ENCODE data around the gene HLA-DPA1. TPM values are rescaled to one million over a fixed set of nuclear protein-coding genes. Genes with fewer than 3 reads are reported as not detected.
"Not testable (repeated sequence)": the region's sequence is repeated elsewhere in the genome, so short reads cannot be mapped to it uniquely, and the experiment has no call there.

The HLA-DPA1 gene
- total RNA-seq, 8 experiments from 2014 or later = 0.09 to 6.9 (median 0.40) TPM

DNA sequence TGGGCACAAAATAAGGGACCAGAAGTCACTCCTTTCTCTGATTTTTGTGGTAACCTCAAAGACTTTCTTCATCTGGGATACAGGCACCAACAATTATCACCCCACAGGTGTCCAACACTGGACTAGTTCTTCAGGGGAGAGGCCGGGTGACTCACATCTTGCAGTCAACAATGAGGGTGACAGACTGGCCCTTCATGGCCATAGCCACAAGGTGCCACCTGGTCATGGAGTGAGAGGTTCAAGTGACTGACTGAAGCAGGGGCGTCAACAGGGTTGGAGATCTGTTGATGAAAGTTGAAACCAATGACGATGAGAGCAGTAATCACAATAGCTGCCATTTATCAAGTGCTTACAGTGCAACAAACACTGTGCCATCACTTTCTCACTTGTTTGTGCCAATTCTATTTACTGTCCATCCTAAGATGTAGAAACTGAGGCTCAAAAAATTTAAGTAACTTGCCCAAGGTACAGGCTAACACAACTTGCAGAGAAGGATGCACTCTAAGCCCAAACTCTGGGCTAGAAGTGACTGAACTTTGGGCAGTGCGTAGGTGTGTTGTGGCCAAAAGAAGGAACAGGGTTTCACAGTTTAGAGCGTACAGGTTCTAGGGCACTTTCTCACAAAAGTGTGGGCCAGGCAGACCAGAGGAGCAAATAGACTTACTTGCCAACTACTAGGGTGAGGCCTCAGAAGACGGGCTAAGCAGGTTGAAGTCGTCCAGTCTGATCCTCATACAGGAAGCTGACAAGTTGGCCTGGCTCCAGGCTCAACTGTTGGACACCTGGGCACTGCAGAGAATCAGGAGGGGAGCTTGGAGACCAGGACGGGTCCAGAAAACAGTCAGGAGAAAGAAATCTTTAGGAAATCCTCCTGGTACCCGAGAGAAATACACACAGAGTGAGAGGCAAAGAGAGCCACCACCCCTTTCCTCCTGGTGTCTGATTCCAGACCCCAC is 32.7 kb upstream of the HLA-DPA1 start:
- Histone ChIP-seq H3K4me1 (replicated peaks in 1 of 2) (no peaks in the 10 kb centered on the region), H3K27ac (no peak overlapping the region), H3K4me3 (no peak overlapping the region)
- no peak for ATAC-seq (replicated peaks in 6 of 8)
- in situ Hi-C loops (cut with MboI; ENCODE audit: low pct_unique_long_range_greater_than_20kb in 2 of 9, low sequenced_read_pairs in 9 of 9, unreplicated experiment in 9 of 9) = loop anchor here in 2 of 9 experiments (25.0 kb wide), 1 partner anchor 131 kb away; no protein-coding TSS in a partner anchor
- WGBS, 10 experiments = 12 to 69% (median 48%) methylated on average over 2 to 8 of the region's 9 CpGs; no CpG with 5 or more reads in 1 of the 10 experiments

DNA sequence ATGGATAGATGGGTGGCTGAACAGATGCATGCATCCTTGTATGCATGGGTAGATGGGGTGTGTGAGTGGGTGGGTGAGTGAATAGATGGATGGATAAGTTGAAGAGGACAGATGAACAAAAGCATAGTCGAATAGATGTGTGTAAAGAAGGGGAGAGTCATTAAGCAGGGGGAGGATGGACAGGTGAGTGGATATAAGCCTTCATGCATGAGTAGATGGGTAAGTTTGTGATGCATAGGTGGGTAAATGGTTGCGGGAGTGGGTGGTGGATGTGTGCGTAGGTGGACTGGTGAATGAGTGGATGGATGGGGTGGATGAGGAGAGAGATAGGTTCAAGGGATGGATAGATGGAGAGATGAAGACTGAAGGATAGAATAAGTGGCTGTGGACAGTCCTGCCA is 31.9 kb upstream of the HLA-DPA1 start:
- in situ Hi-C loops (cut with MboI; ENCODE audit: low pct_unique_long_range_greater_than_20kb in 2 of 9, low sequenced_read_pairs in 9 of 9, unreplicated experiment in 9 of 9) = loop anchor here in 2 of 9 experiments (25.0 kb wide), 1 partner anchor 132 kb away; no protein-coding TSS in a partner anchor
- no peaks in the 10 kb centered on the region for H3K4me1 ChIP-seq (replicated peaks in 1 of 2)
- no peak for ATAC-seq (replicated peaks in 6 of 8)
- 20 to 90% (median 67%) methylated on average over 1 to 3 of the region's 3 CpGs; no CpG with 5 or more reads in 2 of the 10 experiments for WGBS, 10 experiments
- H3K4me3 ChIP-seq = no peak overlapping the region
- no peak overlapping the region for H3K27ac ChIP-seq

DNA sequence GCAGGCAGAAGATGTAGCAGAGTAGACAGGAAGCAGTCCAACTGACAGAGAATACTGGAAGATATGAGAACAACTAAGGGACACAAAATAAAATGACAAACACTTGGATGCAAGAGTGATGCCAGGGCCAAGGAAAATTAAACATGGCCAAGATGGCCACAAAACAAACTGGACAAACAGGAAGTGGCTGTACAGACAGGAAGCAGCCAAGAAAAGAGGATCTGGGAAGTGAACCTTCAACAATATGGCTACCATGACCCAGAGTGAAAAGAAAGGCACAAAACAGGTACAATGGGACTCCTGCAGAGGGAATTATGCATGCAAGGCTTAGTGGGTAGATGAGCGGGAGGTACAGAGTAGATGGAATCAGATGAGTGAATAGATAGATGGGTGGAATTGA is 31.4 kb upstream of the HLA-DPA1 start:
- WGBS, 10 experiments = 0 to 100% (median 80%) methylated on average over 1 of the region's 1 CpG; no CpG with 5 or more reads in 3 of the 10 experiments
- no peak for ATAC-seq (replicated peaks in 6 of 8)
- in situ Hi-C loops (cut with MboI; ENCODE audit: low pct_unique_long_range_greater_than_20kb in 2 of 9, low sequenced_read_pairs in 9 of 9, unreplicated experiment in 9 of 9) = loop anchor here in 2 of 9 experiments (25.0 kb wide), 1 partner anchor 132 kb away; no protein-coding TSS in a partner anchor
- no peak overlapping the region for H3K27ac ChIP-seq
- no peaks in the 10 kb centered on the region for H3K4me1 ChIP-seq (replicated peaks in 1 of 2)
- no peak overlapping the region for H3K4me3 ChIP-seq

DNA sequence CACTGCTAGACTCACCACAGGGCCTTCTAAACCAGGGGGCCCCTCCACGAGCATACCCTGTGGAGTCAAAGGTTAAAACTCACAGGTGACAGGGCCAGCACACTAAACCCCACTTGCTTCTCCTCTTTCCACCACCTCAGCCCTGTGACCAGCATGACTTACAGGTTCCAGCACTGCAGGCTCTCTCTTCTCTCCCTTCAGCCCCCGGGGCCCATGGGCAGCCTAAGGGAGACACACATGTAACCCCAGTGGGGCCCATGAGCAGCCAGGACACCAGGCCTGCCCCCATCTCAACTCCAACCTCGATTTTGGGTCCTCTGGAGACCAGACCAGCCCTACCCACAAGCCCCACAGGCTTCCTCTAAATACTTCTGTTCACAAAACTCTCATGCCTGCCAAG is 30.3 kb upstream of the HLA-DPA1 start:
- no peak for ATAC-seq (replicated peaks in 6 of 8)
- in situ Hi-C loops (cut with MboI; ENCODE audit: low pct_unique_long_range_greater_than_20kb in 2 of 9, low sequenced_read_pairs in 9 of 9, unreplicated experiment in 9 of 9) = loop anchor here in 2 of 9 experiments (25.0 kb wide), 1 partner anchor 134 kb away; no protein-coding TSS in a partner anchor
- no peaks in the 10 kb centered on the region for H3K4me1 ChIP-seq (replicated peaks in 1 of 2)
- WGBS, 10 experiments = 0 to 60% (median 0%) methylated on average over 1 to 2 of the region's 3 CpGs; no CpG with 5 or more reads in 3 of the 10 experiments
- no peak overlapping the region for H3K27ac ChIP-seq
- no peak overlapping the region for H3K4me3 ChIP-seq

DNA sequence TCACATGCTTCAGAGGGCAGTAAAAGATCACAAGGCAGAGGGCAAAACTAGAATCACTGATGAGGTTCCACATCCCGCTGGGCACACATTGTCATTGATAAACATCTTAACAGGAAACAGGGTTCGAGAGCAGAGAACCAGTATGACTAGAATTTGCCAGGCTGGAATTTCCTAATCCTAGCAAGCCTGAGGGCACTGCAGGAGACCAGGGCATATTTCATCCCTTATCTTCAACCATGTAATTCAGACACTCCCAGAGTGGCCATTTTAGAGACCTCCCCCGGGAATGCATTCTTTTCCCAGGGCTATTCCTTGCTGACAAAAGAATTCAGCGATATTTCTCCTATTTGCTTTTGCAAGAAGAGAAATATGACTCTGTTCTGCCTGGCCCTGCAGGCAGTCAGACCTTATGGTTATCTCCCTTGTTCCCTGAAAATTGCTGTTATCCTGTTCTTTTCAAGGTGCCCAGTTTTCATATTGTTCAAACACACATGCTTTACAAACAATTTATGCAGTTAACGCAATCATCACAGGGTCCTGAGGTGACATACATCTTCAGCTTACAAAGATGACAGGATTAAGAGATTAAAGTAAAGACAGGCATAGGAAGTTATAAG is 27.8 kb upstream of the HLA-DPA1 start:
- WGBS, 10 experiments = 25 to 100% (median 68%) methylated on average over 1 to 5 of the region's 5 CpGs; no CpG with 5 or more reads in 1 of the 10 experiments
- H3K4me1 ChIP-seq (replicated peaks in 1 of 2); ATAC-seq (replicated peaks in 6 of 8); H3K27ac ChIP-seq; H3K4me3 ChIP-seq: not testable (repeated sequence)
- in situ Hi-C loops (cut with MboI; ENCODE audit: low pct_unique_long_range_greater_than_20kb in 2 of 9, low sequenced_read_pairs in 9 of 9, unreplicated experiment in 9 of 9) = loop anchor here in 2 of 9 experiments (25.0 kb wide), 1 partner anchor 136 kb away; no protein-coding TSS in a partner anchor

GRCh38 chr6:33095681-33096080 is 22.2 kb upstream of the HLA-DPA1 start:
- Histone ChIP-seq H3K27ac (no peak overlapping the region), H3K4me3 (no peak overlapping the region), H3K4me1 (replicated peaks in 1 of 2) (no peaks in the 10 kb centered on the region)
- 0 to 86% (median 60%) methylated on average over 1 of the region's 1 CpG; no CpG with 5 or more reads in 5 of the 10 experiments for WGBS, 10 experiments
- peak in 2 of 8 experiments; percentile 49 to 50 for ATAC-seq (replicated peaks in 6 of 8)
- in situ Hi-C loops (cut with MboI; ENCODE audit: low pct_unique_long_range_greater_than_20kb in 2 of 9, low sequenced_read_pairs in 9 of 9, unreplicated experiment in 9 of 9) = no loop called here

DNA sequence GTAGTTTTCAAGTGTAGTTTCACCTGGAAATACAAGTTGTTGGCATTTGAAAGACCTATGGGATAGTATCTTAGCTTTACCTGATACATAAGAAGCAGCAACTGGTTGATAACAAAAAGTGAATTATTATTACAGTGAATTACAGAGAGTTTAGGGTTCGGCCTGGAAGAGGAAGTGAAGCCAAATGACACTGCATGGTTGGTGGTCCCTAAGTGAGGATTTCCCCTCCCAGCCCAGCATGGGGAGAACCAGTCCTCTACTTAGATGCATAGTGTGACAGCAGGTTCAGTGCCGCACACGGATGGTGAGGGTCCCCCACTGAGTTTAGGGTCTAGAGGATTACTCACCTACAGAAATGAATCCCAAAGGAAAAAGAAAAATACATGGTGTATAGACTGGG is 20.4 kb upstream of the HLA-DPA1 start:
- in situ Hi-C loops (cut with MboI; ENCODE audit: low pct_unique_long_range_greater_than_20kb in 2 of 9, low sequenced_read_pairs in 9 of 9, unreplicated experiment in 9 of 9) = no loop called here
- ATAC-seq (replicated peaks in 6 of 8) = no peak
- Histone ChIP-seq H3K27ac (no peak overlapping the region), H3K4me1 (replicated peaks in 1 of 2) (no peaks in the 10 kb centered on the region), H3K4me3 (no peak overlapping the region)
- 0 to 81% (median 53%) methylated on average over 1 to 3 of the region's 3 CpGs; no CpG with 5 or more reads in 3 of the 10 experiments for WGBS, 10 experiments

DNA sequence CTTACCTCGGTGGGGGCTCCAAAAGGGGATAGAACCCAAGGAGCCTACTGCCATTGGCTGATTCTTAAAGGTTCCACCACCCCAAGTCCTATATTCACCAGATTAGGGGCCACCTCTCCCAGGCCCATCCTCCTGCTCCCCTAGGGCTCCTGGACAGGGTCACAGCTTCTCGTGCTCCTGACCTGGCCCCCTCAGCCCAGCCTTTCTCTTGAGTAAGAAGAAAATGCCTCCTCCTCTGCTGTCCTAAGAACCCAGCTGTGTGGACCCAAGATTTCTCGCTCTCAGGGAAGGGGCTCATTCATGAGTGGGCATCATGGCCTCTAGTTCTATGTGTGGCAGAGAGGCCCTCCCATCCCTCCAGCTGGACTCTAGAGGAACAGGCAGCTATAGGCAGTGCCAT is 18.9 kb upstream of the HLA-DPA1 start:
- Histone ChIP-seq H3K4me3 (no peak overlapping the region), H3K4me1 (replicated peaks in 1 of 2) (no peaks in the 10 kb centered on the region), H3K27ac (no peak overlapping the region)
- in situ Hi-C loops (cut with MboI; ENCODE audit: low pct_unique_long_range_greater_than_20kb in 2 of 9, low sequenced_read_pairs in 9 of 9, unreplicated experiment in 9 of 9) = no loop called here
- ATAC-seq (replicated peaks in 6 of 8) = no peak
- WGBS, 10 experiments = 80 to 100% (median 100%) methylated on average over 1 to 3 of the region's 3 CpGs; no CpG with 5 or more reads in 5 of the 10 experiments

DNA sequence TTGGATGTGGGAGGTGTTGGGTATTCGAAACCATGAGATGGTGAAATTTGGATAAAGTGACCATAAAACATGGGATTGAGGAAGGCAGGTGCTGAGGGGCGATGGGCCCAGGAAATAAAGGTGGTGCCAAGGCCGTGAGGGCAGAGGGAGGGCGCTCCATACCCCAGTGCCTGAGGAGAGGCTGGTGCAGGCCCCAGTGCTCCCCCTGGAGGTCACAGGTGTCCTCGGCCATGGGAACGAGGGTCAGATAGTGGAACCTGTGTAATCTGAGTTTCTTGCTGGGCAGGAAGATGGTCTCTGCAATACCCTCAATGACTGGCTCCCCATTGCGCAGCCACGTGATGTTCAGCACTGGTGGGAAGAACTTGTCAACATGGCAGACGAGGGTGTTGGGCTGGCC is 18.5 kb upstream of the HLA-DPA1 start:
- no peaks in the 10 kb centered on the region for H3K4me1 ChIP-seq (replicated peaks in 1 of 2)
- H3K4me3 ChIP-seq = no peak overlapping the region
- ATAC-seq (replicated peaks in 6 of 8) = peak in 3 of 8 experiments; percentile 32 to 81 (median 55)
- WGBS, 10 experiments = 0 to 80% (median 60%) methylated on average over 1 to 3 of the region's 9 CpGs; no CpG with 5 or more reads in 5 of the 10 experiments
- no peak overlapping the region for H3K27ac ChIP-seq
- in situ Hi-C loops (cut with MboI; ENCODE audit: low pct_unique_long_range_greater_than_20kb in 2 of 9, low sequenced_read_pairs in 9 of 9, unreplicated experiment in 9 of 9) = no loop called here

DNA sequence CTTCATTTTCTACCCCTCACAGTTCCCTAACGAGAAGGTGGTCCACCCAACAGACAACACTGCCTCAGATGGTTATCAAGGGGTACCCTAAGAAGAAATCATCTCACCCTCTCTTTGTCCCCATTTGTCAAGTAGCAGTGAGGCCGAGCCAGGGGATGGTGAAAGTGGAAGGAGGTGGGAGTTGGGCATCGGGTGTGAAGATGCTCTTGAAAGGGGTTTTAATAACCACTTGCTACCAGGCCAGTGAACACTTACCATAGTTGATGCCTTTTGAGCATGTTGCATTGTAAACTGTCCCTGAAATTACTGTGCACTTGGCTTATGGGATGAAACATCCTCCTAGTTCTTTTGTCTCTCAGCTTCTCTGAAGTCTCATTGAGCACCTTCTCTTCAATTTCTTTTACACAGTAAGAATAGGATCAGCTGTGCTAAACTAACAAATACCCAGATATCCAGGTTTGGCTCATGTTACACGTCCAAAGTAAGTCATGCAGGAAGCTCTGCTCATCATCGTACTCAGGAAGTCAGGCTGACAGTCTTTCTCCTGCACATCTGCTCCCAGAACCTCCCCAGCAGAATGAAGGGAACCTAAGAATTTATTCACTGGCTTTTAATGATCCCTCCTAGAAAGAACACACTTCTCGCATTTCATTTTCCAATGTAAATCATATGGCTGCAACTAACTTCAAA is 15.6 kb upstream of the HLA-DPA1 start:
- H3K4me1 ChIP-seq (replicated peaks in 1 of 2) = no peaks in the 10 kb centered on the region
- in situ Hi-C loops (cut with MboI; ENCODE audit: low pct_unique_long_range_greater_than_20kb in 2 of 9, low sequenced_read_pairs in 9 of 9, unreplicated experiment in 9 of 9) = no loop called here

GRCh38 chr6:33088258-33088930 is 14.9 kb upstream of the HLA-DPA1 start:
- Histone ChIP-seq H3K4me3 (no peak overlapping the region), H3K4me1 (replicated peaks in 1 of 2) (no peaks in the 10 kb centered on the region), H3K27ac (no peak overlapping the region)
- in situ Hi-C loops (cut with MboI; ENCODE audit: low pct_unique_long_range_greater_than_20kb in 2 of 9, low sequenced_read_pairs in 9 of 9, unreplicated experiment in 9 of 9) = no loop called here
- 13 to 93% (median 53%) methylated on average over 1 to 3 of the region's 3 CpGs; no CpG with 5 or more reads in 1 of the 10 experiments for WGBS, 10 experiments
- ATAC-seq (replicated peaks in 6 of 8) = no peak

More for the DNA sequence above, 15.6 kb upstream of the HLA-DPA1 start:
- Histone ChIP-seq H3K27ac (no peak overlapping the region), H3K4me3 (no peak overlapping the region)
- WGBS, 10 experiments = 26 to 89% (median 53%) methylated on average over 3 to 6 of the region's 6 CpGs; no CpG with 5 or more reads in 1 of the 10 experiments
- ATAC-seq (replicated peaks in 6 of 8) = peak in 1 of 8 experiments; percentile 31

- in situ Hi-C loops (cut with MboI; ENCODE audit: low pct_unique_long_range_greater_than_20kb in 2 of 9, low sequenced_read_pairs in 9 of 9, unreplicated experiment in 9 of 9) = no loop called here
- no peak overlapping the region for H3K4me3 ChIP-seq
- ATAC-seq (replicated peaks in 6 of 8) = no peak
- WGBS, 10 experiments = 19 to 94% (median 71%) methylated on average over 1 to 6 of the region's 8 CpGs; no CpG with 5 or more reads in 2 of the 10 experiments
- no peaks in the 10 kb centered on the region for H3K4me1 ChIP-seq (replicated peaks in 1 of 2)
- H3K27ac ChIP-seq = no peak overlapping the region
Observed at GRCh38 chr6:33085627-33086026, 12.2 kb upstream of the HLA-DPA1 start.

All from motor neuron (in vitro differentiated cells).